ENCODE data around the gene ANKH. TPM values are rescaled to one million over a fixed set of nuclear protein-coding genes. Genes with fewer than 3 reads are reported as not detected.

The ANKH gene
- total and polyA plus RNA-seq, 10 of the 15 experiments (the other 5 are each of a cell fraction or from before 2014, with no cell fraction given): 2.1 to 43.9 (median 14.4) TPM

DNA sequence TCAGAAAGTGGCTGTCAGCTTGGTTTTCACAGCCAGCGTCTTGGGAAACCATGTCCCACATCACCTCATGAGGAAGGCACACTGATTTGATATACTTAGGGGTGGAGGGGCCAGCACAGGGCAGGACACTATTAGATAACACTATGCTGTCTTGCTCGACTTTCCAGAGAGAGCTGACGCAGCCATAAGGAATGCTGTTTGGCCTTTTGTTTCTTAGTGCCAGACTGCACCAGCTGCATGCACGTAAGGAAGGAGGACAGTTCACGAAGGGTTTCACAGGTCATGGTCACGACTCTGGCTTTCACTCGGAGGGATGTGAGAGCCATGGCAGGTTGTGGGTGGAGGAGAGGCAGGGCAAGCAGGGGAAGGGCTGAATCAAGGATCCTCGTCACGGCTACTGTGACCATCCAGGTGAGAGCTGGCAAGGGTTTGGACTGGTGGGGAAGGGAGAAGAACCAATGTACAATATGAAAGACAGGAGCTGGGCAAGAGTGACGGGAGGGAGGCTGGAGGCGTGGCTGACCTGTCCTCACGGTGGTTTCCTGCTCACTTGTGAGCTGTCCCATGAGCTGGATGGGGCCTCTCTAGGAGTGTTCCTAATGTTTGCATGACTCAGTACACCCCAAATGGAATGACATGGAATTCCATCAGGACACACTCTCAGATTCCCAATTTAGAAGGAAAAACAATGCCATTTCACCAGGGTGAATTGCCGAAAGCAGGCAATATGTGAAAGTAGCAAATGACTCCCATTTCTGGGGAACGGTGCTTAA, 145.3 kb downstream of the ANKH start (continued):
- TF ChIP-seq, protein P1, sequence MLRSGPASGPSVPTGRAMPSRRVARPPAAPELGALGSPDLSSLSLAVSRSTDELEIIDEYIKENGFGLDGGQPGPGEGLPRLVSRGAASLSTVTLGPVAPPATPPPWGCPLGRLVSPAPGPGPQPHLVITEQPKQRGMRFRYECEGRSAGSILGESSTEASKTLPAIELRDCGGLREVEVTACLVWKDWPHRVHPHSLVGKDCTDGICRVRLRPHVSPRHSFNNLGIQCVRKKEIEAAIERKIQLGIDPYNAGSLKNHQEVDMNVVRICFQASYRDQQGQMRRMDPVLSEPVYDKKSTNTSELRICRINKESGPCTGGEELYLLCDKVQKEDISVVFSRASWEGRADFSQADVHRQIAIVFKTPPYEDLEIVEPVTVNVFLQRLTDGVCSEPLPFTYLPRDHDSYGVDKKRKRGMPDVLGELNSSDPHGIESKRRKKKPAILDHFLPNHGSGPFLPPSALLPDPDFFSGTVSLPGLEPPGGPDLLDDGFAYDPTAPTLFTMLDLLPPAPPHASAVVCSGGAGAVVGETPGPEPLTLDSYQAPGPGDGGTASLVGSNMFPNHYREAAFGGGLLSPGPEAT (IDR thresholded peaks at IDR 0.05; ENCODE audit: low read depth): no peak
- TF ChIP-seq SKIL (IDR thresholded peaks at IDR 0.05; ENCODE audit: low read depth, poor library complexity, severe bottlenecking) (no peak), TARDBP (IDR thresholded peaks at IDR 0.05; ENCODE audit: borderline replicate concordance) (no peak), JUNB (IDR thresholded peaks at IDR 0.05) (no peak), TBL1XR1 (IDR thresholded peaks at IDR 0.05; ENCODE audit: low read depth, low read length) (no peak), PRDM15 (CRISPR knock-in tag; IDR thresholded peaks at IDR 0.05) (no peak), MTA2 (IDR thresholded peaks at IDR 0.05; ENCODE audit: low read depth) (no peak), NFYA (IDR thresholded peaks at IDR 0.05; ENCODE audit: borderline replicate concordance, low read depth, low read length) (no peak)

All from GM12878 (cell line).